ENCODE data around the gene SCN5A. TPM values are rescaled to one million over a fixed set of nuclear protein-coding genes. Genes with fewer than 3 reads are reported as not detected.

Gene SCN5A
- total RNA-seq, 1 experiment from 2014 or later: 11.5 TPM

GRCh38 chr3:38603731-38604131, 45.8 kb downstream of the SCN5A start:
- H2AFZ ChIP-seq (ENCODE audit: low read depth, low read length, poor library complexity, severe bottlenecking): no peak overlapping the region
- no peaks in the 10 kb centered on the region for H3K27me3 ChIP-seq (ENCODE audit: insufficient read depth, low read length)
- H3K79me2 ChIP-seq (ENCODE audit: insufficient read depth, low read length): no peaks in the 10 kb centered on the region
- no peak overlapping the region for H3K27ac ChIP-seq (ENCODE audit: low read depth, low read length)
- ChIA-PET CTCF (no interaction called here), POLR2A (no interaction called here), RAD21 (ENCODE audit: low non-redundant PET in 1 of 2, low total read pairs in 2 of 2, uncharacterized antibody in 2 of 2, unreplicated experiment in 2 of 2) (no interaction called here)
- DNase-seq (ENCODE audit: low read depth, low spot score) (no peak), ATAC-seq (no peak)
- no TSS peak for BruUV-seq (replicated peaks)
- no peak overlapping the region for H3K9ac ChIP-seq (ENCODE audit: low read length)
- no peaks in the 10 kb centered on the region for H3K9me3 ChIP-seq (ENCODE audit: control insufficient read depth in 1 of 2, insufficient read depth in 1 of 2, low read depth in 1 of 2, low read length in 2 of 2)
- TF ChIP-seq ZNF274 (IDR thresholded peaks at IDR 0.05; ENCODE audit: low read depth, low read length) (no peak), ZFX (IDR thresholded peaks at IDR 0.05) (no peak), CBX3 (IDR thresholded peaks at IDR 0.05; ENCODE audit: low read depth) (no peak), EZH2 (IDR thresholded peaks at IDR 0.05) (no peak), FOSL1 (IDR thresholded peaks at IDR 0.05; ENCODE audit: low read depth) (no peak), ATF3 (IDR thresholded peaks at IDR 0.05) (no peak), POLR2AphosphoS5 (IDR thresholded peaks at IDR 0.05; ENCODE audit: low read depth, low read length) (no peak), JUND (IDR thresholded peaks at IDR 0.05) (no peak), POLR2A (IDR thresholded peaks at IDR 0.05; ENCODE audit: borderline replicate concordance, extremely low read depth, insufficient read depth, insufficient read length) (no peak), RAD21 (IDR thresholded peaks at IDR 0.05; ENCODE audit: low read depth) (no peak), ZBTB33 (IDR thresholded peaks at IDR 0.05; ENCODE audit: extremely low read depth, insufficient replicate concordance, low read length) (no peak), SIN3A (IDR thresholded peaks at IDR 0.05; ENCODE audit: low read depth) (no peak)
- TF ChIP-seq, protein P1, sequence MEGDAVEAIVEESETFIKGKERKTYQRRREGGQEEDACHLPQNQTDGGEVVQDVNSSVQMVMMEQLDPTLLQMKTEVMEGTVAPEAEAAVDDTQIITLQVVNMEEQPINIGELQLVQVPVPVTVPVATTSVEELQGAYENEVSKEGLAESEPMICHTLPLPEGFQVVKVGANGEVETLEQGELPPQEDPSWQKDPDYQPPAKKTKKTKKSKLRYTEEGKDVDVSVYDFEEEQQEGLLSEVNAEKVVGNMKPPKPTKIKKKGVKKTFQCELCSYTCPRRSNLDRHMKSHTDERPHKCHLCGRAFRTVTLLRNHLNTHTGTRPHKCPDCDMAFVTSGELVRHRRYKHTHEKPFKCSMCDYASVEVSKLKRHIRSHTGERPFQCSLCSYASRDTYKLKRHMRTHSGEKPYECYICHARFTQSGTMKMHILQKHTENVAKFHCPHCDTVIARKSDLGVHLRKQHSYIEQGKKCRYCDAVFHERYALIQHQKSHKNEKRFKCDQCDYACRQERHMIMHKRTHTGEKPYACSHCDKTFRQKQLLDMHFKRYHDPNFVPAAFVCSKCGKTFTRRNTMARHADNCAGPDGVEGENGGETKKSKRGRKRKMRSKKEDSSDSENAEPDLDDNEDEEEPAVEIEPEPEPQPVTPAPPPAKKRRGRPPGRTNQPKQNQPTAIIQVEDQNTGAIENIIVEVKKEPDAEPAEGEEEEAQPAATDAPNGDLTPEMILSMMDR (IDR thresholded peaks at IDR 0.05 in 2 of 3, conservative IDR thresholded peaks at IDR 0.05 in 1 of 3; ENCODE audit: borderline replicate concordance in 1 of 3, insufficient read depth in 1 of 3, low read depth in 2 of 3, low read length in 2 of 3): no peak
- TF ChIP-seq, protein P2, sequence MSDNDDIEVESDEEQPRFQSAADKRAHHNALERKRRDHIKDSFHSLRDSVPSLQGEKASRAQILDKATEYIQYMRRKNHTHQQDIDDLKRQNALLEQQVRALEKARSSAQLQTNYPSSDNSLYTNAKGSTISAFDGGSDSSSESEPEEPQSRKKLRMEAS (IDR thresholded peaks at IDR 0.05): no peak
- H3K4me2 ChIP-seq (ENCODE audit: low read length): no peak overlapping the region
- no peaks in the 10 kb centered on the region for H4K20me1 ChIP-seq (ENCODE audit: insufficient read depth)
- no peak overlapping the region for H3K4me3 ChIP-seq (replicated peaks in 1 of 2; ENCODE audit: low read depth in 1 of 2, low read length in 2 of 2)
- H3K4me1 ChIP-seq (ENCODE audit: control insufficient read depth in 1 of 2, insufficient read depth in 2 of 2, low read length in 2 of 2): no peaks in the 10 kb centered on the region
- intact Hi-C loops (cut with micrococcal nuclease): no loop called here
- no peaks in the 10 kb centered on the region for H3K9me2 ChIP-seq (ENCODE audit: insufficient read depth)
- H3K36me3 ChIP-seq (ENCODE audit: control insufficient read depth in 1 of 2, insufficient read depth in 2 of 2, low read length in 2 of 2): no peaks in the 10 kb centered on the region
